ENCODE data around the gene SLC49A3. TPM values are rescaled to one million over a fixed set of nuclear protein-coding genes. Genes with fewer than 3 reads are reported as not detected.

The SLC49A3 gene
- total RNA-seq, 1 experiment from 2014 or later: not detected

- no peak for DNase-seq (ENCODE audit: low read depth)
These were observed 22.0 kb downstream of the SLC49A3 start for GRCh38 chr4:666822-667544.

- DNase-seq (ENCODE audit: low read depth): no peak
These were observed 22.5 kb downstream of the SLC49A3 start for GRCh38 chr4:666436-666810.

- no peak for DNase-seq (ENCODE audit: low read depth)
These were observed 23.1 kb downstream of the SLC49A3 start for GRCh38 chr4:665751-666435.

DNA sequence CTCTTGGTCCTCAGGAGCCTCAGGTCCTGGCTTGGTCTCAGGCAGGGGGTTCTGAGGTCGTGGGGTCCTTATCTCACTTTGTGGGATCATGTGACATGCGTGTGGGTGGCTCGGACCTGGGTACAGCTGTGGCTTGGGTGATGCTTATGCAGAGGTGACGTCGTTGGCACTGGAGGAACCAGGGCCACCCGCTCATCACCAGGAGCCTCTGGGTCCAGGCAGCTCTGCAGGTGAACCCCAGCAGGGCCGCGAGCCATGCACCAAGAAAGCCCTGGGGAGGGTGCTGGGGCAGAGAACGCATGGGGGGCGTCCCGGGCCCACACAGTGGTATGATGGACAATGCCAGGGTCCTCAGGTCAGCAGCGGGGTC lies 23.6 kb downstream of the SLC49A3 start:
- DNase-seq (ENCODE audit: low read depth): no peak

- DNase-seq (ENCODE audit: low read depth): no peak
These were observed 24.2 kb downstream of the SLC49A3 start for GRCh38 chr4:664713-665231.

DNA sequence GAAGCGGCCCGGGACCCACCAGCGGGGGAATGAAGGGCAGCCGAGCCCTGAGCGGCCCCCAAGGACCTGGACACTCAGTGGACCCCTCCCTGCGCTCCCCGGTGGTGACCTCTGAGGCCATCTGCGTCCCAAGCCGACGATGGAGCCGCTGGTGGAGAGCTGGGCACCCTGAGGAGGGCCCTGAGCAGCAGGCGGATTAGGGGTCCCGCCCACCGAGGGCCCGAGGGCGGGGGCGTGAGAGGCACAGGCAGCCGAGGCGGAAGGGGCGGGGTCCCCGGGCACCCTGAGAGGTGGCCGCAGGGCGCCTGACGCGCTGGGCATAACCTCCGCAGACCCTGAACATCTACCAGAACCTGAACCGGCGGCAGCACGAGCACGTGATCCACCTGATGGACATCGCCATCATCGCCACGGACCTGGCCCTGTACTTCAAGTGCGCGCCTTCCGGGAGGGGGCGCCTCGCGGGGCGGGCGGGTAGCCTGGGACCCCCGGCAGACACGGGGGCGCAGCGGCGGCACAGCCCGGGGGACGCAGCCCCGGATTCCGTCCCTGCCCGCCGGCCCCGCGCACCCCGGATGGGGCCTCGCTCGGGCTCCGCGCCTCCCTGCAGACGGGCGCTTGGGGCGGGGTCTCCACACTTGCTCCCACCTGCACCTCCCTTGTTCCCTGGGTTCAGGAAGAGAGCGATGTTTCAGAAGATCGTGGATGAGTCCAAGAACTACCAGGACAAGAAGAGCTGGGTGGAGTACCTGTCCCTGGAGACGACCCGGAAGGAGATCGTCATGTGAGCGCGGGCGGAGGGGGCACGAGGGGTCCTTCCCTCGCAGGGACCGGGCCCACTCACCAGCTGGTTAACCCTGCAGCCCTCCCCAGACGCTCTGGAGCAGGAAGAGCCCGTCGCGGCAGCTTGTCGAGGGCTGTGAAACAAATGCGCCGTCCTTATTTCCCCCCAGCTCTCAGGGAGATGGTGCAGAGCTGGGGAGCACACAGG lies 25.2 kb downstream of the SLC49A3 start:
- DNase-seq (ENCODE audit: low read depth): no peak

- DNase-seq (ENCODE audit: low read depth): no peak
These were observed 25.9 kb downstream of the SLC49A3 start for GRCh38 chr4:663046-663437.

DNA sequence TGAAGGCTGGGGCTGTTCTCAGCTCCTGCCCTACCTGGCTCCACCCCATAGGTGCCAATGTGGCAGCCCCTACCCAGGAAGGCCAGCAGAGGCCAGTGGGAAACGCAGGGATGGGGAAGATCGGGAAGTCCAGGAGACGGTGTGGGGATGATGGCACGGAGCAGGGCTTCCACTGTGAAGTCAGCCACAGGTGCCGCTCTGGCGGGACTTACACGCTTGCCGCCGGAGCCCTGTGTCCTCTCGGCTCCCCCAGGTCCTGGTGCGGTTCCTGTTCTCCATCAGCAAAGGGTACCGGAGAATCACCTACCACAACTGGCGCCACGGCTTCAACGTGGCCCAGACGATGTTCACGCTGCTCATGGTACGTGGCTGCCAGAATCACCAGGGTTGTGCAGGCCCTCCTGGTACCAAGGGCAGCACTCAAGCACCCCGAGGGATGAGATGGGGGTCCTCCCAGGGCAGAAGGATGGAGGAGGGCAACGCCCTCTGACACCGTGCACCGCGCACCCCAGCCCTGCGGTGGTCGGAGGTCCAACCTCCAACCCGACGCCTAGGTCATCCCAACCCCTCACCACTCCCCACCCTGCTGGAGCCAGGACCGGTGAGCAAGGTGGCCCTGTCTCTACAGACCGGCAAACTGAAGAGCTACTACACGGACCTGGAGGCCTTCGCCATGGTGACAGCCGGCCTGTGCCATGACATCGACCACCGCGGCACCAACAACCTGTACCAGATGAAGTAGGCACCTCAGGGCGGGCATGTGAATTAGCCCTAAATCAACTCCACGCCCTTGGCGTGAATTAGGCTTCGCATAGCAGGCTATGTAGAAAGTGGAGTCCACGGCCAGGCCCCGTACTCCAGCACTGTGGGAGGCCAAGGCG lies 26.8 kb downstream of the SLC49A3 start:
- no peak for DNase-seq (ENCODE audit: low read depth)

GRCh38 chr4:661231-661630 lies 27.7 kb downstream of the SLC49A3 start:
- no peak for DNase-seq (ENCODE audit: low read depth)

GRCh38 chr4:660401-660800 lies 28.6 kb downstream of the SLC49A3 start:
- no peak for DNase-seq (ENCODE audit: low read depth)

GRCh38 chr4:659851-660250 lies 29.1 kb downstream of the SLC49A3 start:
- no peak for DNase-seq (ENCODE audit: low read depth)

DNA sequence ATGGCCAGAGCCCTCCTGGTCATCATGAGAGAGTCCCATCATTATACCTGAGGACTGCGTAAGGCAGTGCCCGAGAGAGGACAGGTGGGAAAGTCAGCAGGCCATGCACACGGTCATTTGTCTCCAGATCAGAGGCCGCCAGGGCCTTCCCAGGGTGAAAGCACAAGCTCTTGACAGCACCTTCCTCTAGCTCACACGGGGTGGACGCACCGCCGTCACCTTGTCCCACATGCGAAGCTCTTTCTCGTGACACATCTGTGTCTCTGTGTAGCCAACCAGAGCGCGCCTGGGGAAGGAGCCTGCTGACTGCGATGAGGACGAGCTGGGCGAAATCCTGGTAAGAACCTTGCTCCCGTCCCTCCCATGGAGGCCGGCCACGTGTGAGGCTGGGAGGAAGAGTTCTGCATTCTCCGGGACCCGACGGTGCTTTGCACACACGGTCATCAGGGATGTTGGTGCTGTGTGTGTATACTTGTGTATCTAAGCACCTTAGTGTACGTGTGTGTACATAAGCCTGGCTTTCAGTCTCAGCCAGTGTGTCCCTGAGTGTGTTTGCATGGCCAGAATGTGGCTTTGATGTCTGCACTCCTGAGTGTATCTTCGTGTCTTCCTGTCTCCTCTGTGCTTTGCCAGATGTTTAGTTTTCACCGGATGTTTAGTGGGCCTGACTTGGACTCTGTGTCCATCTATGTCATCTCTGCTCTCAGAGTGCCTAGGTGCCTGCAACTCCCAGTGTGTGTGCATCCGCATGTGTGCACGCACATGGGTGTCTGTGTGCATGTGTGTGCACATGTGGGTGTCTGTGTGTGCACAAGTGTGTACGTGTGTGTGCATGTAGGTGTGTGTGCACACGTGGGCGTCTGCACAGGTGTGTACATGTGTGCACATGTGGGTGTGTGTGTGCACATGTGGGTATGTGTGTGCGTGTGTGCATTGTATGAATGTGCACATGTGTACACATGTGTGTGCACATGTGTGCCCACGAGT lies 30.0 kb downstream of the SLC49A3 start:
- DNase-seq (ENCODE audit: low read depth): no peak

DNA sequence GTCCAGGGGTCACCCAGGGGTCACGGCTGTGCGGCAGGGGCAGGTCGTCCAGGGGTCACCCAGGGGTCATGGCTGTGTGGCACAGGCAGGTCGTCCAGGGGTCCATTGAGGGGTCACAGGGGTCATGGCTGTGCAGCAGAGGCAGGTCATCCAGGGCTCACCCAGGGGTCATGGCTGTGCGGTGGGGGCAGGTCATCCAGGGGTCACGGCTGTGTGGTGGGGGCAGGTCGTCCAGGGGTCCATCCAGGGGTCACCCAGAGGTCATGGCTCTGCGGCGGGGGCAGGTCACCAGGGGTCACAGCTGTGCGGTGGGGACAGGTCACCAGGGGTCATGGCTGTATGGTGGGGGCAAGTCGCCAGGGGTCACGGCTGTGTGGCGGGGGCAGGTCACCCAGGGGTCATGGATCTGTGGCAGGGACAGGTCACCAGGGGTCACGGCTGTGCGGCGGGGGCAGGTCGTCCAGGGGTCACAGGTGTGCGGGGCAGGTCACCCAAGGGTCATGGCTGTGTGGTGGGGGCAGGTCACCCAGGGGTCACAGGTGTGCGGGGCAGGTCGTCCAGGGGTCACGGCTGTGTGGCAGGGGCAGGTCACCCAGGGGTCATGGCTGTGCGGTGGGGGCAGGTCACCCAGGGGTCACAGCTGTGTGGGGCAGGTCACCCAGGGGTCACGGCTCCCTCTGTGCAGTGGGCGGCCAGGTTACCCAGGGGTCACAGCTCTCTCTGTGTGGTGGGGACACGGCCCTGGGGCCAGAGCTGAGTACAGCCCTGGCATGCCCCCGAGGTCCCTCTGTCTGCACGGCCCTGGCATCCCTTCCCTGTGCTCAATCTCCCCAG lies 30.9 kb downstream of the SLC49A3 start:
- DNase-seq (ENCODE audit: low read depth): no peak

- DNase-seq (ENCODE audit: low read depth): no peak
These were observed 31.6 kb downstream of the SLC49A3 start for GRCh38 chr4:657338-657833.

DNA sequence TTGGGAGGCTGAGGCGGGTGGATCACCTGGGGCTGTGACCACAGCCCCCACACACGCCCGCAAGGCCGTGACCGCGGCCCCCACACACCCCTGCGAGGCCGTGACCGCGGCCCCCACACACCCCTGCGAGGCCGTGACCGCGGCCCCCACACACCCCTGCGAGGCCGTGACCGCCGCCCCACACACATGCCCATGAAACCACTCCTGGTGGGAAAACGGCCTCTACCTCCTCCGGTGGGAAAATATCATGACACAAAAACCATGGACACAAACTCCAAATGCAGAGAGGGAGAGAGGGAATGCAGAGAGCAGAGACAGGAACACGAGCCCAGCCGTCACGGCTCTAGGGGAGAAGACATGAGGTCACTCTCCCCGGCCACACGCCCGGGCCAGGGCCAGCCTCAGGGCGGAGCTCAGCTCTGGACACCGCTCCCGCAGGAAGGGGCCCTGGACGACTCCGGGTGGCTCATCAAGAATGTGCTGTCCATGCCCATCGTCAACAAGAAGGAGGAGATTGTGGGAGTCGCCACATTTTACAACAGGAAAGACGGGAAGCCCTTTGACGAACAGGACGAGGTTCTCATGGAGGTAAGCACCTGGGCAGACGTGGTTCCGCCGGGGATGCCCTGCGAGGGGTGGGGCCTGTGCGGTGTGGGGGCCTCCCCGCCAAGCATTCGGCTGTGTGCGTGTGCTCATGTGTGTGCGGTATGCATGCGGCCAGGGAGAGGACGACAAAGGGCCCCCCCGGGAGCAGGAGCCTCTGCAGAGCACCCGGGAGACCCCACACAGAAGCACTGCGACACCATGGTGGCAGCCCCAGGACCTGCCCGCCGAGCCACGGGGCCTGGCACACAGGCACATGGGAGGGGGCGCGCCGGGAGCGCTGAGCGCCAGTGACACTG lies 32.3 kb downstream of the SLC49A3 start:
- DNase-seq (ENCODE audit: low read depth): no peak

DNA sequence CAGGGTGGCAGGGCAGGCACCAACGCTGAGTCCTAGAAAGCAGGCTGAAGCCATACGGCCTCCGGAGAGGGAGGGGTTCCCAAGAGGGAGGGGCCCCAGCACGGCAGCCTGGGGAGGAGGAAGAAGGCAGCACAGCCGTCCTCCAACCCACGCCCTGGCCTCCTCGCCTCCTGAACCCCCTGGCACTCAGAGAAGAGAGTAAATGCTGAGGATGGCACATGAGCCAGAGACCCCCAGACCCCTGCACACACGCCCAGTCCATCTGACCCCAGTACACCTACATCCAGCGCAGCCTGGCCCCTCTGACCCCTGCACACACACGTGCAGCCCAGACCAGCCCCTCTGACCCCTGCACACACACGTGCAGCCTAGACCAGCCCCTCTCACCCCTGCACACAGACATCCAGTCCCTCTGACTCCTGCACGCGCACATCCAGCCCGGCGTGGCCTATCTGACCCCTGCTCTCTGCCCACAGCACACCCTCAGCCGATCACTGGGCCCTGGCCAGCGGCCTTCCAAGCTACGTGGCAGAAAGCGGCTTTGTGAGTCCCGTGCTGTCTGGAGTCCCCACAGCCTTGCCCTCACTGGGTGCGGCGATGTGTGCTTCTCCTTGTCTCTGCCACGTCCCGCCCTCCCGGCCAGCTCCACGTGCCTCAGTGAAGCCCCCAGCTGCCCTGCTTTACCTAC lies 33.3 kb downstream of the SLC49A3 start:
- DNase-seq (ENCODE audit: low read depth): no peak

DNA sequence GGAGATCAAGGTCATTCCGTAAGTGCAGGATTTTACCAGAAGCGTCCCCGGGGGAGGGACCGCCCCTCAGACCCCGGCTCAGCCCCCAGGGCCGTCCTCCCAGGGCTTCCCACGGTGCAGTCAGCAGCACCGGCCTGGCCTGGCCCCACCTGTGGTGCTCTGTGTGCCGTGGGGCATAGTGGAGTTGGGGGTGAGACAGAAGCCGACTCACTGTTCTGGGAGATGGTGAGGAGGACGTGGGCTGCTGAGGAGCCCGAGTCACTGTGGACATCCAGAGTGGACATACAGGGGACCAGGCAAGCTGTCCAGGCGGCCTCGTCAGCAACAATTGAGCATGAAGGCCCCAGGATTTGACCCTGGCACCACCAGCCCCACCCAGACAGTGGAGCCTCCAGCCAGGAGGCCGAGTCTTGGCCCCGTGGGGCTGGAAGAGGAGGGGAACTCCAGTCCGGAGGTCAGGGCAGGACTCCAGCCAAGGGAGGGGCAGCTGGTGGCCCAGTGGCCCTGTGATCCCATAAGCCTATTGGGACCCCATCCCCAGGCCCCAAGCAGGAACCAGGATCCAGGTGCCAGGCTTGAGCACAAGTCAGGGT lies 34.0 kb downstream of the SLC49A3 start:
- DNase-seq (ENCODE audit: low read depth): no peak

All from RPMI7951 (cell line).